K562 (cell line): ENCODE measurements around the gene PGAM2. TPM values are rescaled to one million over a fixed set of nuclear protein-coding genes. Genes with fewer than 3 reads are reported as not detected.

Source experiments
- MAFF ChIP-seq: IDR thresholded peaks from 2 replicates; pipeline ENCODE4 v1.6.1; 2012; ENCODE audit warnings: low read length, improper control_type of control experiment
- PYGO2 ChIP-seq: fragments of 450-650 bp; IDR thresholded peaks from 2 replicates; pipeline ENCODE4 v1.6.1; 2016; ENCODE audit warnings: mild to moderate bottlenecking, missing genetic modification characterization, moderate library complexity, missing compliant biosample characterization
- SIRT6 ChIP-seq: IDR thresholded peaks from one replicate; pipeline ENCODE4 v1.6.1; 2012; ENCODE audit warnings: low read depth, mild to moderate bottlenecking, control low read depth, inconsistent platforms, low read length, moderate library complexity
- TAF9B ChIP-seq: fragments of 450-650 bp; IDR thresholded peaks from 2 replicates; pipeline ENCODE4 v1.6.1; 2018; ENCODE audit warnings: mild to moderate bottlenecking; ENCODE audit not compliant: partially characterized antibody
- ZNF507 ChIP-seq: conservative IDR thresholded peaks from 2 replicates; pipeline ENCODE4 v1.6.1; 2017; ENCODE audit warnings: missing genetic modification characterization, missing compliant biosample characterization
- polyA plus RNA-seq, 8 experiments: library from polyadenylated mRNA; depleted of rRNA in 4 of 8; stranded (reverse) in 5 of 8; unstranded in 3 of 8; fragments of >200 nt; fragmentation: Nextera tagmentation in 2 of 8; fragmentation: Illumina TruSeq in 1 of 8; extraction: Ambion mirVana in 2 of 8; extraction: Trizol in 1 of 8; gene quantifications; 2 replicates each; pipeline versions ENCODE4 v1.2.1 to v1.2.3, GENCODE V29; 2011 to 2014; ENCODE audit warnings: inconsistent platforms in 1 of 8, missing spikeins in 1 of 8
- total RNA-seq, 7 experiments: library from RNA; depleted of rRNA in 6 of 7; stranded (reverse); fragments of >200 nt in 6 of 7; fragmentation: Illumina TruSeq in 2 of 7; extraction: Trizol in 2 of 7; gene quantifications; 2 replicates each; pipeline versions ENCODE4 v1.2.1 to v1.2.3, GENCODE V29; 2011 to 2021; ENCODE audit warnings: low replicate concordance in 1 of 7
- TF ChIP-seq, protein P1 (sequence below): fragments of 250-450 bp; sonication (Bioruptor Pico); IDR thresholded peaks from 2 replicates; pipeline ENCODE4 v1.4.0; 2020; ENCODE audit warnings: mild to moderate bottlenecking, moderate library complexity
- TF ChIP-seq, protein P2 (sequence below), 2 experiments: fragments of 450-650 bp; IDR thresholded peaks; 2 replicates each; pipeline ENCODE4 v1.6.1; 2016
- TF ChIP-seq, protein P3 (sequence below): fragments of 450-650 bp; formaldehyde crosslinking; IDR thresholded peaks from 2 replicates; pipeline ENCODE4 v1.4.0; 2020; ENCODE audit warnings: mild to moderate bottlenecking, moderate library complexity
- TF ChIP-seq, protein P4 (sequence below): fragments of 250-450 bp; sonication (Bioruptor Pico); IDR thresholded peaks from 2 replicates; pipeline ENCODE4 v1.4.0; 2020; ENCODE audit warnings: mild to moderate bottlenecking
- TF ChIP-seq, protein P5 (sequence below): sonication (generic); formaldehyde crosslinking; IDR thresholded peaks from 2 replicates; pipeline ENCODE4 v1.8.1; 2023; ENCODE audit warnings: mild to moderate bottlenecking, missing genetic modification reagents
- TF ChIP-seq, protein P6 (sequence below): fragments of 450-650 bp; formaldehyde crosslinking; IDR thresholded peaks from 2 replicates; pipeline ENCODE4 v1.4.0; 2020; ENCODE audit warnings: mild to moderate bottlenecking, moderate library complexity

The PGAM2 gene
- total and polyA plus RNA-seq, 9 of the 15 experiments (the other 6 are each of a cell fraction or from before 2014, with no cell fraction given), result not detected

DNA sequence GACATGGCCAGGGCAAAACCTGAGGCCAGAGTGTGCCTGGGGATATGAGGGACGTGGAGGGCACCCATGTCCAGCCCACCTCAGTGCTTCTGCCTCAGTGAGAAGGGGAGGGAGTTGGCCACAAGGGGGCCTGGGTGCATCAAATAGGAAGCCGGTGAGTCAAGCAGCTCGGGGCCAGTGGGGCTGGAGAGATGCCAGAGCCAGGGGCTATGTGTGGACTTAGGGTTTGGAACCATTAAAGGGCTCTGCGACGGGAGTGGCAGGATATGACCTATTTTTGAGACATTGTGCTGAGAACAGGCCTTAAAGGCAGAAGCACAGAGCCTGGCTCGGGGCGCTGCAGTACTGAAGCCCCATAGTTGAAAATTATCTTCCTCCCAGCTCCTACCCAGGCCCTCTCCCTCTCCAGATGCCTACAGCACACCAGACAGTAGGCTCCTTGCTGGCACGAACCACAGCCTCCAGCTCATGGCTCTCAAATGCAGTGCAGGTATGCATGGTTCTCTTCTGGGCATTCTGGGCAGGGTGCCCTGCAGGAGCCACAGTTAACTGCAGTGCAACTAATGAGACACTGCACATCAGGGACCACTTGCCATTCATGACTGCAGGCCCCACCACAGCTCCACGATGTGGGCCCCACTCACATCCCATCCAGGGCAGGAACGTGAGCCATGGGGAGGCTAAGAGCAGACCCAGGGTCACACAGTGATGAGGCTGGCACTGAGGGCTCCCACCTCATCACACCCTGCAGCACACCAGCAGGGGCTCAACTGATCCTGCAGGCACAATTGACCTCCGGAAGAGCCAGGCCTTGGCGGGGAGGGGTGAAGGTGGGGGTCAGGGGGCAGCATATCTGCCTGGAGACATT is 7.2 kb upstream of the PGAM2 start (continued):
- TF ChIP-seq PYGO2 (tag) (no peak), SIRT6 (no peak), ZNF507 (tag) (no peak), MAFF (no peak), TAF9B (no peak)
- TF ChIP-seq, protein P1, sequence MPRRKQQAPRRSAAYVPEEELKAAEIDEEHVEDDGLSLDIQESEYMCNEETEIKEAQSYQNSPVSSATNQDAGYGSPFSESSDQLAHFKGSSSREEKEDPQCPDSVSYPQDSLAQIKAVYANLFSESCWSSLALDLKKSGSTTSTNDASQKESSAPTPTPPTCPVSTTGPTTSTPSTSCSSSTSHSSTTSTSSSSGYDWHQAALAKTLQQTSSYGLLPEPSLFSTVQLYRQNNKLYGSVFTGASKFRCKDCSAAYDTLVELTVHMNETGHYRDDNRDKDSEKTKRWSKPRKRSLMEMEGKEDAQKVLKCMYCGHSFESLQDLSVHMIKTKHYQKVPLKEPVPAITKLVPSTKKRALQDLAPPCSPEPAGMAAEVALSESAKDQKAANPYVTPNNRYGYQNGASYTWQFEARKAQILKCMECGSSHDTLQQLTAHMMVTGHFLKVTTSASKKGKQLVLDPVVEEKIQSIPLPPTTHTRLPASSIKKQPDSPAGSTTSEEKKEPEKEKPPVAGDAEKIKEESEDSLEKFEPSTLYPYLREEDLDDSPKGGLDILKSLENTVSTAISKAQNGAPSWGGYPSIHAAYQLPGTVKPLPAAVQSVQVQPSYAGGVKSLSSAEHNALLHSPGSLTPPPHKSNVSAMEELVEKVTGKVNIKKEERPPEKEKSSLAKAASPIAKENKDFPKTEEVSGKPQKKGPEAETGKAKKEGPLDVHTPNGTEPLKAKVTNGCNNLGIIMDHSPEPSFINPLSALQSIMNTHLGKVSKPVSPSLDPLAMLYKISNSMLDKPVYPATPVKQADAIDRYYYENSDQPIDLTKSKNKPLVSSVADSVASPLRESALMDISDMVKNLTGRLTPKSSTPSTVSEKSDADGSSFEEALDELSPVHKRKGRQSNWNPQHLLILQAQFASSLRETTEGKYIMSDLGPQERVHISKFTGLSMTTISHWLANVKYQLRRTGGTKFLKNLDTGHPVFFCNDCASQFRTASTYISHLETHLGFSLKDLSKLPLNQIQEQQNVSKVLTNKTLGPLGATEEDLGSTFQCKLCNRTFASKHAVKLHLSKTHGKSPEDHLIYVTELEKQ, result no peak
- TF ChIP-seq, protein P2, sequence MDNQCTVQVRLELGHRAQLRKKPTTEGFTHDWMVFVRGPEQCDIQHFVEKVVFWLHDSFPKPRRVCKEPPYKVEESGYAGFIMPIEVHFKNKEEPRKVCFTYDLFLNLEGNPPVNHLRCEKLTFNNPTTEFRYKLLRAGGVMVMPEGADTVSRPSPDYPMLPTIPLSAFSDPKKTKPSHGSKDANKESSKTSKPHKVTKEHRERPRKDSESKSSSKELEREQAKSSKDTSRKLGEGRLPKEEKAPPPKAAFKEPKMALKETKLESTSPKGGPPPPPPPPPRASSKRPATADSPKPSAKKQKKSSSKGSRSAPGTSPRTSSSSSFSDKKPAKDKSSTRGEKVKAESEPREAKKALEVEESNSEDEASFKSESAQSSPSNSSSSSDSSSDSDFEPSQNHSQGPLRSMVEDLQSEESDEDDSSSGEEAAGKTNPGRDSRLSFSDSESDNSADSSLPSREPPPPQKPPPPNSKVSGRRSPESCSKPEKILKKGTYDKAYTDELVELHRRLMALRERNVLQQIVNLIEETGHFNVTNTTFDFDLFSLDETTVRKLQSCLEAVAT (IDR thresholded peaks at IDR 0.05), result no peak
- TF ChIP-seq, protein P3, sequence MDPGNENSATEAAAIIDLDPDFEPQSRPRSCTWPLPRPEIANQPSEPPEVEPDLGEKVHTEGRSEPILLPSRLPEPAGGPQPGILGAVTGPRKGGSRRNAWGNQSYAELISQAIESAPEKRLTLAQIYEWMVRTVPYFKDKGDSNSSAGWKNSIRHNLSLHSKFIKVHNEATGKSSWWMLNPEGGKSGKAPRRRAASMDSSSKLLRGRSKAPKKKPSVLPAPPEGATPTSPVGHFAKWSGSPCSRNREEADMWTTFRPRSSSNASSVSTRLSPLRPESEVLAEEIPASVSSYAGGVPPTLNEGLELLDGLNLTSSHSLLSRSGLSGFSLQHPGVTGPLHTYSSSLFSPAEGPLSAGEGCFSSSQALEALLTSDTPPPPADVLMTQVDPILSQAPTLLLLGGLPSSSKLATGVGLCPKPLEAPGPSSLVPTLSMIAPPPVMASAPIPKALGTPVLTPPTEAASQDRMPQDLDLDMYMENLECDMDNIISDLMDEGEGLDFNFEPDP (CRISPR knock-in tag), result no peak
- TF ChIP-seq, protein P4, sequence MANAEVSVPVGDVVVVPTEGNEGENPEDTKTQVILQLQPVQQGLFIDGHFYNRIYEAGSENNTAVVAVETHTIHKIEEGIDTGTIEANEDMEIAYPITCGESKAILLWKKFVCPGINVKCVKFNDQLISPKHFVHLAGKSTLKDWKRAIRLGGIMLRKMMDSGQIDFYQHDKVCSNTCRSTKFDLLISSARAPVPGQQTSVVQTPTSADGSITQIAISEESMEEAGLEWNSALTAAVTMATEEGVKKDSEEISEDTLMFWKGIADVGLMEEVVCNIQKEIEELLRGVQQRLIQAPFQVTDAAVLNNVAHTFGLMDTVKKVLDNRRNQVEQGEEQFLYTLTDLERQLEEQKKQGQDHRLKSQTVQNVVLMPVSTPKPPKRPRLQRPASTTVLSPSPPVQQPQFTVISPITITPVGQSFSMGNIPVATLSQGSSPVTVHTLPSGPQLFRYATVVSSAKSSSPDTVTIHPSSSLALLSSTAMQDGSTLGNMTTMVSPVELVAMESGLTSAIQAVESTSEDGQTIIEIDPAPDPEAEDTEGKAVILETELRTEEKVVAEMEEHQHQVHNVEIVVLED (CRISPR knock-in tag), result no peak
- TF ChIP-seq, protein P5, sequence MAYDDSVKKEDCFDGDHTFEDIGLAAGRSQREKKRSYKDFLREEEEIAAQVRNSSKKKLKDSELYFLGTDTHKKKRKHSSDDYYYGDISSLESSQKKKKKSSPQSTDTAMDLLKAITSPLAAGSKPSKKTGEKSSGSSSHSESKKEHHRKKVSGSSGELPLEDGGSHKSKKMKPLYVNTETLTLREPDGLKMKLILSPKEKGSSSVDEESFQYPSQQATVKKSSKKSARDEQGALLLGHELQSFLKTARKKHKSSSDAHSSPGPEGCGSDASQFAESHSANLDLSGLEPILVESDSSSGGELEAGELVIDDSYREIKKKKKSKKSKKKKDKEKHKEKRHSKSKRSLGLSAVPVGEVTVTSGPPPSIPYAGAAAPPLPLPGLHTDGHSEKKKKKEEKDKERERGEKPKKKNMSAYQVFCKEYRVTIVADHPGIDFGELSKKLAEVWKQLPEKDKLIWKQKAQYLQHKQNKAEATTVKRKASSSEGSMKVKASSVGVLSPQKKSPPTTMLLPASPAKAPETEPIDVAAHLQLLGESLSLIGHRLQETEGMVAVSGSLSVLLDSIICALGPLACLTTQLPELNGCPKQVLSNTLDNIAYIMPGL (CRISPR knock-in tag), result no peak
- TF ChIP-seq, protein P6, sequence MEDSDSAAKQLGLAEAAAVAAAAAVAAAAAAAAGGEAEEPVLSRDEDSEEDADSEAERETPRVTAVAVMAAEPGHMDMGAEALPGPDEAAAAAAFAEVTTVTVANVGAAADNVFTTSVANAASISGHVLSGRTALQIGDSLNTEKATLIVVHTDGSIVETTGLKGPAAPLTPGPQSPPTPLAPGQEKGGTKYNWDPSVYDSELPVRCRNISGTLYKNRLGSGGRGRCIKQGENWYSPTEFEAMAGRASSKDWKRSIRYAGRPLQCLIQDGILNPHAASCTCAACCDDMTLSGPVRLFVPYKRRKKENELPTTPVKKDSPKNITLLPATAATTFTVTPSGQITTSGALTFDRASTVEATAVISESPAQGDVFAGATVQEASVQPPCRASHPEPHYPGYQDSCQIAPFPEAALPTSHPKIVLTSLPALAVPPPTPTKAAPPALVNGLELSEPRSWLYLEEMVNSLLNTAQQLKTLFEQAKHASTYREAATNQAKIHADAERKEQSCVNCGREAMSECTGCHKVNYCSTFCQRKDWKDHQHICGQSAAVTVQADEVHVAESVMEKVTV, result peak; percentile 36; the same call in 1 of the 2 replicates
